A549 (cell line): Measurements from ENCODE around the gene ROBO1. TPM values are rescaled to one million over a fixed set of nuclear protein-coding genes. Genes with fewer than 3 reads are reported as not detected.
A peak's percentile ranks its signal among the peaks of the same experiment; 100 is the strongest.

Experiments used
- ATAC-seq, 2 experiments: fragments of 200-7000 bp in 1 of 2; fragments of >200 bp in 1 of 2; cut with Nextera tagmentation in 1 of 2; cut with Tn5 transposase in 1 of 2; 3 replicates each; pipeline versions ENCODE4 v1.8.0 to v1.9.1; 2018 to 2020; ENCODE audit warnings: mild to moderate bottlenecking in 1 of 2, moderate library complexity in 1 of 2
- CTCF ChIA-PET: fragments of 300-600 bp; sonication (Branson Sonifier 250); formaldehyde crosslinking; extraction: SDS; loops from one replicate; lab custom pipeline; 2021; ENCODE audit warnings: antibody characterized with exemption, inconsistent platforms; lab: Yijun Ruan, JAX
- POLR2A ChIA-PET: fragments of 350-600 bp; formaldehyde crosslinking; extraction: SDS; loops from one replicate; lab custom pipeline; 2021; ENCODE audit warnings: antibody characterized with exemption, inconsistent platforms; lab: Yijun Ruan, JAX
- DNase-seq, 2 experiments: peaks; one replicate each; pipeline versions ENCODE4 v3.0.0 to v3.0.0-alpha.2; 2011 to 2016; ENCODE audit warnings: low read depth in 1 of 2, low spot score in 1 of 2
- FAIRE-seq: peaks from 2 replicates; lab custom pipeline; 2011; peaks lifted over from hg19 to GRCh38; lab: Jason Lieb, UNC
- H3K27ac ChIP-seq, 2 experiments: fragments of >200 bp; sonication (Bioruptor Twin); formaldehyde crosslinking; 3 replicates each; pipeline ENCODE4 v1.5.1; 2016 to 2017
- H3K4me1 ChIP-seq: fragments of >200 bp; sonication (Bioruptor Twin); formaldehyde crosslinking; 3 replicates; pipeline ENCODE4 v1.6.1; 2016
- H3K4me2 ChIP-seq: fragments of >200 bp; sonication (Bioruptor Twin); formaldehyde crosslinking; 3 replicates; pipeline ENCODE4 v1.6.1; 2016
- H3K4me3 ChIP-seq: fragments of >200 bp; sonication (Bioruptor Twin); formaldehyde crosslinking; 3 replicates; pipeline ENCODE4 v1.5.1; 2016
- H3K9me3 ChIP-seq: fragments of >200 bp; sonication (Bioruptor Twin); formaldehyde crosslinking; 3 replicates; pipeline ENCODE4 v1.6.1; 2016
- ATOH8 ChIP-seq: fragments of 250-450 bp; sonication (Bioruptor Pico); IDR thresholded peaks from 2 replicates; pipeline ENCODE4 v1.5.0; 2020; ENCODE audit warnings: low read depth, mild to moderate bottlenecking, moderate library complexity
- BCL3 ChIP-seq: fragments of >200 bp; sonication (Bioruptor Twin); formaldehyde crosslinking; IDR thresholded peaks from 3 replicates; pipeline ENCODE4 v1.6.1; 2016
- BHLHE40 ChIP-seq: IDR thresholded peaks from 2 replicates; pipeline ENCODE4 v1.6.1; 2012; ENCODE audit warnings: low read depth, low read length, inconsistent platforms
- CHD2 ChIP-seq: fragments of 150-350 bp; IDR thresholded peaks from 2 replicates; pipeline ENCODE4 v1.6.1; 2014; ENCODE audit warnings: low read length; ENCODE audit not compliant: partially characterized antibody
- E2F6 ChIP-seq: IDR thresholded peaks from 2 replicates; pipeline ENCODE4 v1.6.1; 2012; ENCODE audit warnings: low read depth, borderline replicate concordance
- EHF ChIP-seq: fragments of 250-450 bp; sonication (Bioruptor Pico); IDR thresholded peaks from 2 replicates; pipeline ENCODE4 v1.5.0; 2020; ENCODE audit warnings: mild to moderate bottlenecking
- EP300 ChIP-seq, 2 experiments: fragments of >200 bp; sonication (Bioruptor Twin); formaldehyde crosslinking; IDR thresholded peaks; 2 replicates in 1 of 2; 3 replicates in 1 of 2; pipeline ENCODE4 v1.6.1; 2016 to 2017
- ESRRA ChIP-seq: fragments of 150-350 bp; IDR thresholded peaks from 2 replicates; pipeline ENCODE4 v1.6.1; 2014; ENCODE audit warnings: mild to moderate bottlenecking, low read length, borderline replicate concordance
- FOXS1 ChIP-seq: fragments of 250-450 bp; sonication (Bioruptor Pico); IDR thresholded peaks from 2 replicates; pipeline ENCODE4 v1.5.0; 2020; ENCODE audit warnings: mild to moderate bottlenecking, moderate library complexity
- HDAC2 ChIP-seq: fragments of 200-600 bp; sonication (generic); IDR thresholded peaks from 2 replicates; pipeline ENCODE4 v1.6.1; 2016
- HEYL ChIP-seq: fragments of 250-450 bp; sonication (Bioruptor Pico); IDR thresholded peaks from 2 replicates; pipeline ENCODE4 v1.8.0; 2021; ENCODE audit warnings: mild to moderate bottlenecking, moderate library complexity
- HOXA7 ChIP-seq: fragments of 250-450 bp; sonication (Bioruptor Pico); IDR thresholded peaks from 2 replicates; pipeline ENCODE4 v1.5.0; 2020; ENCODE audit warnings: mild to moderate bottlenecking, moderate library complexity
- HOXB5 ChIP-seq: fragments of 250-450 bp; sonication (Bioruptor Pico); IDR thresholded peaks from 2 replicates; pipeline ENCODE4 v1.5.0; 2020; ENCODE audit warnings: mild to moderate bottlenecking, moderate library complexity
- MAZ ChIP-seq: fragments of 150-350 bp; IDR thresholded peaks from 2 replicates; pipeline ENCODE4 v1.6.1; 2014; ENCODE audit warnings: antibody characterized with exemption, low read depth, low read length, borderline replicate concordance
- NFE2L2 ChIP-seq: fragments of 150-350 bp; conservative IDR thresholded peaks from 2 replicates; pipeline ENCODE4 v1.6.1; 2014; ENCODE audit warnings: low read length
- NR3C1 ChIP-seq: fragments of >200 bp; sonication (Bioruptor Twin); formaldehyde crosslinking; IDR thresholded peaks from 3 replicates; pipeline ENCODE4 v1.6.1; 2017
- RARB ChIP-seq: fragments of 250-450 bp; sonication (Bioruptor Pico); IDR thresholded peaks from 2 replicates; pipeline ENCODE4 v1.8.0; 2021; ENCODE audit warnings: mild to moderate bottlenecking, moderate library complexity
- RFX5 ChIP-seq: fragments of 450-650 bp; IDR thresholded peaks from 2 replicates; pipeline ENCODE4 v1.7.1; 2014; ENCODE audit warnings: antibody characterized with exemption, mild to moderate bottlenecking, moderate library complexity
- RNF2 ChIP-seq: fragments of 200-600 bp; sonication (generic); IDR thresholded peaks from 2 replicates; pipeline ENCODE4 v1.6.1; 2016; ENCODE audit warnings: low read depth, mild to moderate bottlenecking, antibody characterized with exemption, moderate library complexity, borderline replicate concordance
- SREBF2 ChIP-seq: fragments of 450-650 bp; IDR thresholded peaks from 2 replicates; pipeline ENCODE4 v1.6.1; 2014; ENCODE audit warnings: mild to moderate bottlenecking, moderate library complexity
- TFCP2L1 ChIP-seq: fragments of 250-450 bp; sonication (Bioruptor Pico); IDR thresholded peaks from 2 replicates; pipeline ENCODE4 v1.5.0; 2021; ENCODE audit warnings: mild to moderate bottlenecking
- TP53 ChIP-seq: fragments of 250-450 bp; sonication (Bioruptor Pico); IDR thresholded peaks from 2 replicates; pipeline ENCODE4 v1.5.0; 2021; ENCODE audit warnings: mild to moderate bottlenecking, moderate library complexity
- USF2 ChIP-seq: fragments of 450-650 bp; IDR thresholded peaks from 2 replicates; pipeline ENCODE4 v1.6.1; 2014; ENCODE audit warnings: antibody characterized with exemption
- ZFP36 ChIP-seq: fragments of 450-650 bp; IDR thresholded peaks from 2 replicates; pipeline ENCODE4 v1.6.1; 2014; ENCODE audit warnings: borderline replicate concordance; ENCODE audit not compliant: partially characterized antibody
- ZSCAN20 ChIP-seq: fragments of 250-450 bp; sonication (Bioruptor Pico); IDR thresholded peaks from 2 replicates; pipeline ENCODE4 v1.8.0; 2022; ENCODE audit warnings: mild to moderate bottlenecking, moderate library complexity
- WGBS: methylation state at CpG from one replicate; pipeline ENCODE4 v1.1.6; 2017; ENCODE audit errors: missing lambda C conversion rate; 5-methylcytosine and 5-hydroxymethylcytosine counted together
- polyA plus RNA-seq, 4 experiments: library from polyadenylated mRNA; depleted of rRNA in 3 of 4; stranded (reverse); fragments of >200 nt; fragmentation: RNase III in 1 of 4; extraction: RNeasy Plus Mini Kit Qiagen cat#74134 plus additional on column Dnase treatment in 1 of 4; gene quantifications; 2 replicates in 3 of 4; 3 replicates in 1 of 4; pipeline ENCODE4 v1.2.3, GENCODE V29; 2011 to 2017

The ROBO1 gene
- polyA plus RNA-seq, 2 of the 4 experiments (the other 2 are of a cell fraction): 25.3 to 35.6 TPM

GRCh38 chr3:78732471-78732870 is 1035.3 kb downstream of the ROBO1 start (continued):
- TF ChIP-seq EHF (CRISPR knock-in tag) (no peak), RFX5 (no peak), BCL3 (no peak), RNF2 (no peak)

- H3K4me1 ChIP-seq: peaks cover 11% of the 10 kb centered on the region; the same call in 1 of the 3 replicates
- ChIA-PET POLR2A (no interaction called here), CTCF (interaction anchor here (0.8 kb wide), 1 partner anchor 70 kb away, joined by 3 read pairs; no protein-coding TSS in a partner anchor)
- H3K27ac ChIP-seq: no peak overlapping the region
- TF ChIP-seq FOXS1: no peak
- no peak for TF ChIP-seq ZSCAN20 (CRISPR knock-in tag)
- TF ChIP-seq RARB: no peak
- no peak for TF ChIP-seq MAZ
- no peak for TF ChIP-seq ATOH8 (CRISPR knock-in tag)
- TF ChIP-seq E2F6: no peak
- no peak for TF ChIP-seq HOXA7 (CRISPR knock-in tag)
- TF ChIP-seq HDAC2: no peak
- TF ChIP-seq HOXB5 (CRISPR knock-in tag): no peak
- no peak for TF ChIP-seq ESRRA
- DNase-seq (no peak), ATAC-seq (no peak), FAIRE-seq (no peak)
- H3K4me3 ChIP-seq: no peak overlapping the region
- H3K9me3 ChIP-seq: no peaks in the 10 kb centered on the region
- no peak overlapping the region for H3K4me2 ChIP-seq
- WGBS: 56% methylated on average over 1 of the region's 1 CpG
These were observed 1037.9 kb downstream of the ROBO1 start for GRCh38 chr3:78729946-78730345.

GRCh38 chr3:78728406-78729145 is 1039.2 kb downstream of the ROBO1 start:
- H3K9me3 ChIP-seq: no peaks in the 10 kb centered on the region
- ChIA-PET POLR2A (no interaction called here), CTCF (no interaction called here)
- H3K27ac ChIP-seq: peak overlapping the region; percentile 41 to 59; a peak in 4 of 6 replicates
- H3K4me3 ChIP-seq: no peak overlapping the region
- peak; percentile 50 to 64; a peak in 3 of 6 replicates for ATAC-seq
- DNase-seq: peak in 1 of 2 experiments; percentile 21
- H3K4me2 ChIP-seq: peak overlapping the region; percentile 62
- WGBS: 11% methylated on average over 5 of the region's 5 CpGs
- TF ChIP-seq HOXB5 (CRISPR knock-in tag) (no peak), HEYL (CRISPR knock-in tag) (no peak), TP53 (no peak), RFX5 (no peak), NFE2L2 (no peak), NR3C1 (no peak), EP300 (IDR thresholded peaks at IDR 0.05) (no peak), SREBF2 (no peak), BCL3 (no peak), TFCP2L1 (no peak), BHLHE40 (no peak), CHD2 (no peak), ZFP36 (no peak), FOXS1 (no peak), USF2 (no peak)
- TF ChIP-seq, all 56 proteins: peak for 0
- H3K4me1 ChIP-seq: peaks cover 11% of the 10 kb centered on the region; the same call in 1 of the 3 replicates
- FAIRE-seq: no peak
